GM21717 (cell line): Measurements from ENCODE around the gene PRSS57.
"Not testable (repeated sequence)": the region's sequence is repeated elsewhere in the genome, so short reads cannot be mapped to it uniquely, and the experiment has no call there.

Experiments
- ATAC-seq: cut with Tn5 transposase; IDR thresholded peaks from one replicate; pipeline ENCODE4 v1.9.1; 2021; ENCODE audit warnings: mild to moderate bottlenecking, moderate library complexity; ENCODE audit not compliant: unreplicated experiment

The PRSS57 gene

DNA sequence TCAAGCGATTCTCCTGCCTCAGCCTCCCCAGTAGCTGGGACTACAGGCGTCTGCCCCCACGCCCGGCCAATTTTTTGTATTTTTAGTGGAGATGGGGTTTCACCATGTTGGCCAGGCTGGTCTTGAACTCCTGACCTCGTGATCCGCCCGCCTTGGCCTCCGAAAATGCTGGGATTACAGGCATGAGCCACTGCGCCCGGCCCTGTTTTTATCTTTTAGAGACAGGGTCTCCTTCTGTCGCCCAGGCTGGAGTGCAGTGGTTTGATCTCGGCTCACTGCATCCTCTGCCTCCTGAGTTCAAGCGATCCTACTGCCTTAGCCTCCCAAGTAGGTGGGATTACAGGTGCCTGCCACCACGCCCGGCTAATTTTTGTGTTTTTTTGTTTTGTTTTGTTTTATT is 3.3 kb upstream of the PRSS57 start:
- ATAC-seq = not testable (repeated sequence)

DNA sequence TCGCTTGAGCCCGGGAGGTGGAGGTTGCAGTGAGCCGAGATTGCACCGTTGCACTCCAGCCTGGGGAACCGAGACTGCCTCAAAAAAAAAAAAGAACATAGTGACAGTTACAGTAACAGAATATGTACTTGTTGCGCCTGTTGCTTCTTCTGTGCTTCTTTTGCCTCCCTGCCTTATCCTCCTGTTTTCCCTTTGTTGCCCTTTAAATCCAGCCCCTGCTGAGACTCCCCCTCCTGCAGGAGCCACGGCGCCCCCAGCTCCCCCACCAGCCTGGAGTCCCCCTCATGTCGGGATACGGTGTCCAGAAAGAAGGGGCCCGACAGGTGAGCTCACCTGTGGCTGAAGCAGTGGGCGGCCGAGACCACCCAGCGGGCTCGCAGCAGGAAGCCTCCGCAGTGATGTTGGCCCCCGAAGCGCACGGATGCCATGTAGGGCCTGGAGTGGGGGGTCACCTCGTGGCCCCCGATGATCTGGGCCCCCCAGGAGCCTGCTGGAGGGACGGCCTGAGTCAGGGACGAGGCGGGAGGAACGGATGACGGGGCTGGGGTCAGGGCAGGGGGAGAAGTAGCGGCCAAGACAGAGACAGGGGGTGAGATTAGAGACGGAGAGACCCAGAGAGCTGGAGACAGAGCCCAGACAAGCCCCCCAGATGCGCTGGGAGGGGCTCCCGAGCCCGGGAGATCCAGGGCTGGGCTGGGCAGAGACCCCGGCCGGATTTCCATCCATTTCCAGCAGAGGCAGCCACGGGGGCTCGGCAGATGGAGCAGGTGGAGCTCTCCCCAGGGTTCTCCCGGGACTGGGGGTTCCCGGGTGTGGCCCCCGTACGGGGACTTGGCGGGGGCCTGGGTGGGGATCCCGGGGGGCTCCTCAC is 536 bp downstream of the PRSS57 start:
- no peak for ATAC-seq

DNA sequence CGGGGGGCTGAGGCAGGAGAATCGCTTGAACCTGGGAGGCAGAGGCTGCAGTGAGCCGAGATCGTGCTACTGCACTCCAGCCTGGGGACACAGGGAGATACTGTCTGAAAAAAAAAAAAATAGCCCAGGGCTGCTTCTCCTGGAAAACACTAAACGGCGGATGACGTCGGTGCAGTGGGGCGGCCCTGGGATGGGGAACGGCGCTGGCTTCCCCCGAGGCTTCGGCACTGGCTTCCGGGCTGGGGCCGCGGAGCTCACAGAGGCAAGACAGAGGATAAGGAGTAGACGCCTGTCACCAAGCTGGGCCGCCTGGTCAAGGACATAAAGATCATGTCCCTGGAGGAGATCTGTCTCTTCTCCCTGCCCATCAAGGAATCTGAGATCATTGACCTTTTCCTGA is 5.0 kb downstream of the PRSS57 start:
- ATAC-seq = no peak

DNA sequence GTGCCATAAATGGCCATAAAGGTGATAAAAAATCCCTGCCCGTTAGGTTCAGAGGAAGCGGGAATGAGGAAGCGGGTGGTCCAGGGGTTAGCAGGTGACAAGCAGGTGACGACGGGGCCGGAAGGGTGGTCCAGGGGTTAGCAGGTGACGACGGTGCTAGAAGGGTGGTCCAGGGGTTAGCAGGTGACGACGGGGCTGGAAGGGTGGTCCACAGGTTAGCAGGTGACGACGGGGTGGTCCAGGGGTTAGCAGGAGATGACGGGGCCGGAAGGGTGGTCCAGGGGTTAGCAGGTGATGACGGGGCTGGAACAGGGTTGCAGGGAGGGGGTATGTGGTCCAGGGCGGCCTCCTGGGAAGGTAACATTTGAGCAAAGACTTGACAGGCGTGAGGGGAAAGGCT is 6.3 kb downstream of the PRSS57 start:
- ATAC-seq = no peak

DNA sequence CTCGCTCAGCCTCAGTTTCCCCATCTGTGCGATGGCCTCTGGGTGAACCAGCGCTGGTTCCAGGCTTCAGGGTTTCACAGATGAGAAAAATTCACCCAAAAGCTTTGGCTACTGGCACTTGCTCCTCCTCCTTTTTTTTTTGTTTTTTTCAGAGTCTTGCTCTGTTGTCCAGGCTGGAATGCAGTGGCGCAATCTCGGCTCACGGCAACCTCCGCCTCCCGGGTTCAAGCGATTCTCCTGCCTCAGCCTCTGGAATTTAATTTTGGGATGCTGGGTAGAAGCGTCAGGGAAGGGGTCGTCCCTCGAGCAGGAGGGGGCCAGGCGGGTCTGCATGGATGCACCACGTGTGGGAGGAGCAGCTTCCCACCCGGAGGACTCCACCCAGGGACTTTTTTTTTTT is 7.0 kb downstream of the PRSS57 start:
- ATAC-seq = no peak

DNA sequence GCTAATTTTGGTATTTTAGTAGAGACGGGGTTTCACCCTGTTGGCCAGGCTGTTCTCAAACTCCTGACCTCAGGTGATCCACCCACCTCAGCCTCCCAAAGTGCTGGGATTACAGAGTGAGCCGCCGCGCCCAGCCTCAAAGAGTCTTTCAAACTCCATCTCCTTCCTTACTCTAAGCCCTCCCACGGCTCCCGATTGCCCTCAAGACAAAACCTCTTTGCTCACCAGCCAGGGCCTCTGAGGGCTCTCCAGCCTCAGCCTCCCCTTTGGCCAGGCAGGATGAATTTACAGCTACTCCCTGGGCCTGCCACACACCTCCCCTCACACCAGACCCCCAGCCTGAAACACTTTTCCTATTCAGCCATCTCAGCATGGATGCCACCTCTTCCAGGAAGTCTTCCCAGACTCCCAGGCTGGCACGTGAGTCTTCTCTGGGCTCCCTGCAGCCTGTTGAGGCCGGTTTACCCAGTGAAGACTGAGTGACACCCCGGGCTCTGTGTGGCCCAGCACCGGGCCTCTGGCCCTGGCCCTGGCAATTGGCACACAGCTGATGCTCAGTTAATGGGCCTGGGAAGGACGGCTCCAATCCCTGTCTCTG is 7.6 kb downstream of the PRSS57 start:
- no peak for ATAC-seq

DNA sequence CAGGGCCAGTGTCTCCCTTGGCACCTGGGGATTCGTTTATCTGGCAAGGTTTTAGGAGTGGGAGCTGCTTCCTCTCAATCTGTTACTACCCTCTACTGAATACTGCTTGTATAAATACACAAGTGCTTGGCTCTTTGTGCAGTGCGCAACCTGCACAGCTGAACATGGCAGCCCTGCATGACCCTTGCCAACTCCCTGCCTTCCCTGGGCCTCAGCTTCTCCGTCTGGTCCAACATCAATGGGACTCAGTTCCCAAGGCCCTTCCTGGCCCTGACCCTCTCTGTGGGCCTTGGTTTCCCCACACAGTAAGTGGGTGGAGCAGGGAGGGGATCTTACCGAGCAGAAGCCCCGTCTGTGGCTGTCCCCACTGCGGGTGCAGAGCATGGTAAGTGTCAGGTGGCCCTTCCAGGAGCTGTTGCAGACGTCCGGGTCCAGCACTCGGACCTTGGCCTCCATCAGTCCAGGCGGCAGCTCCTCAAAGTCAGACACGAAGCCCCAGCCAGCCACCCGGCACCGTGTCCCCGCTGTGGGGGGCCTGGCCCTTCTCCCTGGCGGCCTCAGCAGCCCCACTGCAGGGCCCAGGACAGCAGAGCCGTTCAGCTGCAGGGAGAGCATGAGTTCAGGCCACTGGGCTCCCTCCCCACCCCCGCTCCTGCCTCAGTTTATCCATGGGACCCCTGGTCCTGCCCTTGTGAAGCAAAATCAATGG is 8.5 kb downstream of the PRSS57 start:
- ATAC-seq = no peak

DNA sequence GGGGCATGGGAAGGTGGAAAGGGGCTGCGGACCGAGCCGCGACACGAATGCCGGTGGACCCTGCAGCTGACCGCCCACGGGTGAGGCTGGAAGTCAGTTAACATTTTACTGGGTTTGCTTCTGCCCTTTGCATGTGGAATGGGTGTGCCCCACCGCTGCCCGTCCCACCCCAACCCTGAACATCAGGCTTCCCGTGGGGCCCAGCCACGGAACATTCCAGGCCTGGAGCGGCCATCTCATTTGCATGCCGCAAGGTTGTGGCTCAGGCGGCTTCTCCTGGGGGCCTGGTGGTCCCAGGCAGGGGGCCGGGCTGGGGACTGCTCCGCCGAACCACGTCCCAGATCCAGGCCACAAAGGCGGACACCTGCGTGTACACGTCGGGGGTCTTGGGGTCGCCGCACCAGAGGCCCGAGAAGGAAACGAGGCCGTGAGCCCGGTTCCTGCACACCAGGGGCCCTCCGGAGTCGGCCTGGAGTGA is 9.8 kb downstream of the PRSS57 start:
- ATAC-seq = no peak

DNA sequence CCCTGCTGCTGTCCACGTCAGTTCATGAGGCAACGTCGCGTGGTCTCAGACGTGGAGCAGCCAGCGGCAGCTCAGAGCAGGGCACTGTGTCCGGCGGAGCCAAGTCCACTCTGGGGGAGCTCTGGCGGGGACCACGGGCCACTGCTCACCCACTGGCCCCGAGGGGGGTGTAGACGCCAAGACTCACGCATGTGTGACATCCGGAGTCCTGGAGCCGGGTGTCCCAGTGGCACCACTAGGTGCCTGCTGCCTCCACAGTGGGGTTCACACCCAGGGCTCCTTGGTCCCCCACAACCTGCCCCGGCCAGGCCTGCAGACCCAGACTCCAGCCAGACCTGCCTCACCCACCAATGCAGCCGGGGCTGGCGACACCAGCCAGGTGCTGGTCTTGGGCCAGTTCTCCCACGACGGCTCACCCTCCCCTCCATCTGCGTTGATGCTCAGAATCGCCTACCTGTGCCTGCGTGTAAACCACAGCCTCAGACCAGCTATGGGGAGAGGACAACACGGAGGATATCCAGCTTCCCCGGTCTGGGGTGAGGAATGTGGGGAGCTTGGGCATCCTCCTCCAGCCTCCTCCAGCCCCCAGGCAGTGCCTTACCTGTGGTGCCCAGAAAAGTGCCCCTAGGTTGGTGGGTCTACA is 12.5 kb downstream of the PRSS57 start:
- no peak for ATAC-seq

DNA sequence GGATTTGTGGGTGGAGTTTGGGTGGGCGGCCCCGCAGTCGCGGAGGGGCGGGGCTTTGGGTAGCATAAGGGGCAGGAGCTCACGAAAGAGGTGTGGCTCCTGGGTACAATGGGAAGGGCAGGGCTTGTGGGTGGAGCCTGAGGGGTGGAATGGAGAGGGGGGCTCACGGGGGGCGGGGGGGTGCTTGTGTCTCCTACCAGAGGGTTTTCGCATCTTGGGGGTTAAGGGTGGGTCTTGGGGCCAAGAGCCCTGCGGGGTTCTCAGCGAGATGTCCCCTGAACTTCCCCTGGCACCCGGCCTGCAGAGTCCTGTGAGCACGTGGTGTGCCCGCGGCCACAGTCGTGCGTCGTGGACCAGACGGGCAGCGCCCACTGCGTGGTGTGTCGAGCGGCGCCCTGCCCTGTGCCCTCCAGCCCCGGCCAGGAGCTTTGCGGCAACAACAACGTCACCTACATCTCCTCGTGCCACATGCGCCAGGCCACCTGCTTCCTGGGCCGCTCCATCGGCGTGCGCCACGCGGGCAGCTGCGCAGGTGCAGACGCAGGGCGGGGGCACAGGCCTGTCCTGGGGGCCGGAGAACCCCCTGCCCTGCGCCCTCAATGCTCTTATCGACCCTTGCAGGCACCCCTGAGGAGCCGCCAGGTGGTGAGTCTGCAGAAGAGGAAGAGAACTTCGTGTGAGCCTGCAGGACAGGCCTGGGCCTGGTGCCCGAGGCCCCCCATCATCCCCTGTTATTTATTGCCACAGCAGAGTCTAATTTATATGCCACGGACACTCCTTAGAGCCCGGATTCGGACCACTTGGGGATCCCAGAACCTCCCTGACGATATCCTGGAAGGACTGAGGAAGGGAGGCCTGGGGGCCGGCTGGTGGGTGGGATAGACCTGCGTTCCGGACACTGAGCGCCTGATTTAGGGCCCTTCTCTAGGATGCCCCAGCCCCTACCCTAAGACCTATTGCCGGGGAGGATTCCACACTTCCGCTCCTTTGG is 13.9 kb downstream of the PRSS57 start:
- no peak for ATAC-seq

DNA sequence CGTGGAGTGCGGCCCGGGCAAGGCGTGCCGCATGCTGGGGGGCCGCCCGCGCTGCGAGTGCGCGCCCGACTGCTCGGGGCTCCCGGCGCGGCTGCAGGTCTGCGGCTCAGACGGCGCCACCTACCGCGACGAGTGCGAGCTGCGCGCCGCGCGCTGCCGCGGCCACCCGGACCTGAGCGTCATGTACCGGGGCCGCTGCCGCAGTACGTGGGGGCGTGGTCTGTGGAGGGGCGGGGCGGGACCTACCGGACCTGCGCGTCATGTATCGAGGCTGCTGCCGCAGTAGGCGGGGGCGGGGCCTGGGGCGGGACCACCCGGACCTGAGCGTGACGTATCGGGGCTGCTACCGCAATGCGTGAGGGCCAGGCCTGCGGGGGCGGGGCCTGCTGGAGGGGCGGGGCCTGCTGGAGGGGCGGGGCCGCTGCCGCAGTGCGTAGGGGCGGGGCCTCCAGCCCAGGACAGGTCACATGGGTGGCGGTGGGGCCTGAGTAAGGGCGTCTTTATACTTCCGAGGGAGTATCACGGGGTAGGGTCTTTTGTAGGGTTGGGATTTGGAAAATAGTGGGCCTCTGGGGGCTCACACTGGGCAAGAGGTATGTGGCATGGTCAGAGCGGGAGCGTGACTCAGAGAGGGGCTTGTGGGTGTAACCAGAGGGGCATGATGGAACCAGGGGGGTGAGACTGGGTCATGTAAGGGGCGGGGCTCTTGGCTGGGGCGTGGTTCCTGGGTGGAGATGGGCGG is 14.8 kb downstream of the PRSS57 start:
- peak; percentile 56 for ATAC-seq

DNA sequence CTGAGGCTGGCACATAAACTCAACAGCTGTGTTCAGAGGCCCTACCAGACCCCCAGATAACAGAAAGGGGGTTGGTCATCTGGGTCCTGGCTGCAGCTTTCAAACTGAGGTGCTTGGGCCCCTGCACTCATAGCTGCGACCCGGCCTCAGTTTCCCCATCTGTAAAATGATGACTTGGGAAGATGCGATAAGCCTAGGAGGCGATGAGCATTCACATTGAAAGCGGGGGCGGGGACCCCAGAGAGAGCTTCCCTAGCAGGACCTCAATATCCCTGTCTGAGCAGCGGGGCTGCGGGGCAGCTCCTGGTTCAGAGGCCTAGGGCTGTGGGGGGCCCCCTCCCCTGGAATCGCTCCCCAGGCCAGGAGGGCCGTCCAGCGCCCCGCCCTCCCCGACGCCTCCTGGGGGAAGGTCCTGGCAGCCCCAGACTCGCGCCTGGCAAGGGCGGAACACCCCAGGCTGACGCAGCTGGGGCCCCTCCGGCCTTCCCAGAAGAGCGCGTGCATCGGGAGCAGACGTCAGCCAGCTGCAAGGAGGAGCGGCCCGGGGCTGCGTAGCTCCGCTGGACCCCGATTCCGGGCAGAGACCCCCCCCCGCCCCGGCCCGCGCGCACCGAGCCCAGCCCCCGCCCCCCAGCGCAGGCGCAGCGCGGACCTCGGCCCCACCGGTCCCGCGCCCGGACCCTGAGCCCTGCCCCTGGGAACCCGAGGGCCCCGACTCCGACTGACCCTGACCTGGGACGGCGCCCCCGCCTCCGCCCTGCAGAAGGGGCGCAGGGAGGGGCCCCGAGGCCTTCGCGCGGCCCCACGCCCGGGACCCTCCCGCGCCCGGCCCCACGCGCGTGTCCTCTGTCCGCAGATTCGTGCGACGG is 15.6 kb downstream of the PRSS57 start:
- ATAC-seq = peak; percentile 7

DNA sequence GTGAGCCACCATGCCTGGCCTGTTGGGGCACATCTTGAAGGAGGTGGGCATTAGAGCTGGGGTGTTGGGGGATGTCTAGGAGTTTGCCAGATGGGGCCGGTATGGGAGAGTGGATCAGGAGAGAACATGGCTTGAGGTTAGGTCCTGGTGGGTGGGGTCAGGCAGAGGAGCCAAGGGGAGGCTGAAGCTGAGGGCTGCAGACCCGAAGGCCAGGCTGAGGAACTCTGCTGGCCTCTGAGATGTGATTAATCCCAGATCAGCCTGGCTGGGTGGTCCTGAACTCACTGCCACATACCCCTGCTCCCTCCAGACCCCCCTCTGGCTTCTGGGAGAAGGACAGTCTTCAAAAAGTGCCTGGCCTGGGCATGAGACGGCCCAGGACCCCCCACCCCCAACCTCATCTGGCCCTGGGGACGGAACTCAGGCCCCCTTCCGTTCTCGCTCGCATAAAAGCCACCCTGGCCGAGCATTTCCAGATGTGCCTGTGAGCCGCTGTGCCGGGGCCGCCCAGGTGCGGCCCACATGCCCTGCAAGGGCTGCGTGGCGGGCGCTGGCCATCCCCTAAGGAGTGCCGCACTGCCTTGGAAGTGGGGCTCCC is 16.4 kb downstream of the PRSS57 start:
- ATAC-seq = no peak

DNA sequence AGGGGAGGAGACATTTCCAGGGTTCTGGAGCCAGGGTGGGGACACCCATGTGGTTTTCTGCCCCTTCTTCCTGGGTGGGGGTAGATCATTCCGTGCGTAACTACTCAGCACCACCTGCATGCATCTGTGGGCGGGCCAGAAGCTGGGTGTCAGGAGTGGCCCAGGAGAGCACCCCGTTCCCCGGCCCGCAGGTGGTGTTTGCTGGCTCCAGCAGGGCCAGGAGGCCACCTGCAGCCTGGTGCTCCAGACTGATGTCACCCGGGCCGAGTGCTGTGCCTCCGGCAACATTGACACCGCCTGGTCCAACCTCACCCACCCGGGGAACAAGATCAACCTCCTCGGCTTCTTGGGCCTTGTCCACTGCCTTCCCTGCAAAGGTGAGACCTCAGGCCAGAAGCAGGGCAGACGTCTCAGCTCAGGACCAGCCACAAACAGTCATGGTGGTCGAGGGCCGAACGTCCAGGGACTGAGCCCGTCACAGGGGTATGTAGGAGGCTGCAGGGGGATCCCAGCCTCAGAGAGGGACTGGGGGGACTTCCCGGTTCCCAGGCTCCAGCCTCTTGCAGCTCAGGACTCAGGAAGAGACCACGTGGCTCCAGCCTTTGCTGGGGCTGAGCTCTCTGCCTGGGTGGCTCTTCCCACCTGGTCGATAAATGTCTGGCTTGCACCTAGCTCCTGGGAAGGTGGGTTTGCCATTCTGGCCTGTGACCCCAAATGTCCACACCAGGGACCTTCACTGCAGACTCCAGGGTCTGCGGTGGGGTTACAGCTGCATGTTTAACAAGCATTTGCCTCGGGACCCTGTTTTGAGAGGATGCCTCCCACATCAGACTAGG is 17.4 kb downstream of the PRSS57 start:
- no peak for ATAC-seq

DNA sequence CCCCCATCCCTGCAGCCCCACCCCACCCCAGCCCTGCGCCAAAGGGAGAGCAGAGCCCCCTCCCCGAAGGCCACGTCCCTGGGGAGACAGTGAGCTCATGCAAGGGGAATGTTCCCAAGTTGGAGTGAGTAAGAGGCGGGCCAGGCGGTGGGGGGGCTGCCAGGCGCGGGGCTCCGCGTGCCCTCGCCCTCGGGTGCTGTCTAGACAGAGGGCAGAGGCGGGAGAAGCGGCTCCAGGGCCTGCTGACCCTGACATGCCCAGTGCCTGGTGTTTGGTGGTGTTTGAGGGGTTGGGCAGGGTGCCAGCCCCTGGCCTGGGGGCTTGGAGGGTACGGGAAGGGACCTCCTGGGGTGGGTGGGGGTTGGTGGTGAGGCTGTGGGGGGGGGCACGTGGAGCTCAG is 18.1 kb downstream of the PRSS57 start:
- ATAC-seq = no peak

DNA sequence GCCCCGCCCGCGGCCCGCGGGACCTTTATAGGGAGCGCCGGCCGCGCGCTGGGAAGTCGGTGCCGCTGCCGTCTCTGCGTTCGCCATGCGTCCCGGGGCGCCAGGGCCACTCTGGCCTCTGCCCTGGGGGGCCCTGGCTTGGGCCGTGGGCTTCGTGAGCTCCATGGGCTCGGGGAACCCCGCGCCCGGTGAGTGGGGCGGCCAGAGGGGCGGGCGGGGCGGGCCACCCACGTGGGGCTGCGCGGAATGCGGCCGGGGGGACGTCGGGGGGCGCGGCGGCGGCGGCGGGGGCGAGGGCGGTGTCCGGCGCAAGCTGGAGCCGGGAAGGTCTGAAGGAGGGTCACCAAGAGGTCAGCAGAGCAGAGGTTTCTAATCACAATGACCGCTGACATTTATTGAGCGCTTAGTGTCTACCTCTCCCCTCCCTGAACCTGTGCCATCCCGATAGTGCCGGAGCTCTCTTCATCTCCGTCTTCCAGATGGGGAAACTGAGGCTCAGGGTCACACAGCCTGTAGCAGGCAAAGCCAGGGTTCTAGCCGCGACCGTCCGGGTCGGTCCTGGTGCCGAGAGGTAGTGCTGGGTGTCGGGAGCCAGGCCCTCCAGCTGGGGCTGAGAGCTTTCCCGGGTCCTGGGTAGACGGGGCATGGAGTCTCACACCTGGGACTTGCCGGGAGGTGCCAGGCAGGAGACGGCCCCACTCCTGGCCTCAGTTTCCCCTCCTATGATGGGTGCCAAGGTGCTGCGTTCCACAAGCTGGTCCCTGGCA is 18.7 kb downstream of the PRSS57 start, which contains the start of gene FSTL3:
FSTL3 (plus strand) TSS at position 54 of the 767 bp plus-strand sequence; CDS start at position 86, 32 bp downstream.
- no peak for ATAC-seq
